Transverse colon (tissue), 4 donors: ENCODE measurements around the gene BICDL1. TPM values are rescaled to one million over a fixed set of nuclear protein-coding genes. Genes with fewer than 3 reads are reported as not detected.

Experiments
- DNase-seq: peaks from one replicate; pipeline ENCODE4 v3.0.0-alpha.2; 2019
- H3K27ac ChIP-seq, 4 donors: fragments of 200-600 bp; sonication (generic); 2 replicates each; pipeline ENCODE4 v1.5.1; 2016 to 2018; ENCODE audit warnings: inconsistent platforms in 4 of 4
- H3K27me3 ChIP-seq: fragments of 200-600 bp; sonication (generic); 2 replicates; pipeline ENCODE4 v1.5.1; 2017; ENCODE audit warnings: inconsistent platforms
- H3K36me3 ChIP-seq, 4 donors: fragments of 200-600 bp; sonication (generic); 2 replicates each; pipeline ENCODE4 v1.5.1; 2017 to 2019; ENCODE audit warnings: inconsistent platforms in 4 of 4
- H3K4me1 ChIP-seq, 4 donors: fragments of 200-600 bp; sonication (generic); 2 replicates each; pipeline ENCODE4 v1.5.1; 2017 to 2020; ENCODE audit warnings: inconsistent platforms in 4 of 4
- H3K4me3 ChIP-seq, 4 donors: fragments of 200-600 bp; sonication (generic); 1 replicate in 1 of 4; 2 replicates in 3 of 4; pipeline versions ENCODE4 v1.5.1 to v1.6.1; 2017 to 2019; ENCODE audit warnings: inconsistent platforms in 4 of 4
- H3K9me3 ChIP-seq, 2 donors: fragments of 200-600 bp; sonication (generic); 2 replicates each; pipeline ENCODE4 v1.5.1; 2017 to 2019; ENCODE audit warnings: inconsistent platforms in 2 of 2
- EP300 ChIP-seq: sonication (generic); formaldehyde crosslinking; IDR thresholded peaks from one replicate; pipeline ENCODE4 v1.6.1; 2017; ENCODE audit warnings: antibody characterized with exemption, low read depth
- POLR2A ChIP-seq: fragments of 450-650 bp; IDR thresholded peaks from one replicate; pipeline ENCODE4 v1.6.1; 2016; ENCODE audit warnings: antibody characterized with exemption, mild to moderate bottlenecking, moderate library complexity
- POLR2AphosphoS5 ChIP-seq, 3 donors: sonication (generic); formaldehyde crosslinking; IDR thresholded peaks; one replicate each; pipeline ENCODE4 v1.6.1; 2016; ENCODE audit warnings: antibody characterized with exemption in 3 of 3
- WGBS, 2 donors: methylation state at CpG; one replicate each; pipeline ENCODE4 v1.1.5; 2018; ENCODE audit warnings: low coverage in 1 of 2; 5-methylcytosine and 5-hydroxymethylcytosine counted together
- in situ Hi-C, 4 donors: fragments of 200-750 bp; cut with MboI; loops; one replicate each; pipeline versions ENCODE4 v1.15.0 to v1.15.1; 2017; ENCODE audit warnings: low sequenced_read_pairs in 3 of 4, low pct_ligation_motif_present in 1 of 4, low pct_unique_long_range_greater_than_20kb in 1 of 4
- intact Hi-C: fragments of 100-400 bp; cut with DNase I; formaldehyde crosslinking; loops from one replicate; pipeline ENCODE4 v1.15.1; 2023; ENCODE audit warnings: low total_unique reads
- total RNA-seq, 4 donors: library from RNA; depleted of rRNA; stranded (reverse); fragments of >200 nt; gene quantifications; one replicate each; pipeline ENCODE4 v1.1.0, GENCODE V29; 2016
- TF ChIP-seq, protein P1 (sequence below), 5 experiments: fragments of 200-600 bp in 3 of 5; fragments of 450-650 bp in 2 of 5; sonication (generic) in 3 of 5; IDR thresholded peaks; 1 replicate in 2 of 5; 2 replicates in 3 of 5; pipeline ENCODE4 v1.5.1; 2016 to 2017; ENCODE audit warnings: antibody characterized with exemption in 5 of 5, inconsistent platforms in 3 of 5, mild to moderate bottlenecking in 2 of 5, moderate library complexity in 1 of 5

Gene BICDL1
- total RNA-seq, 4 donors from 2014 or later, result 3.2 to 19.5 (median 6.9) TPM

DNA sequence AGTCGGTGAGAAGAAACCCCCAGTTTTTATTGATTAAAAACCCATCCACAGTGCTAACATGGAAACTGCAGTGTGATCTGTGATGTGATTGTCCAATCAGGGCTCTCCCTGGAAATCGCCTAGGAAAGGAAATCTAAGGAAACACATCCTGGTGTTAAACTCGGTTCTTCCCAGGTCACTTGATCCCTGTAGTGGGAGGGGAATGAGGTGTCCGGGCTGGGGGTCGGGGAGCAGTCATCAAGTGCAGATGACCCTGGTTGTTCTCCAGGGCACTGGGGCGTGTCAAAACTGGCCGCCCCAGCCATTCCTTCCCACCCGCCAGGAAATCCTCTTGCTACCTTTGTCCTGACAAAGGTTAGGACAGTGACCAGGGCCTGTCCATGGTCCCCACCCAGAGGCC lies 106.7 kb downstream of the BICDL1 start:
- in situ Hi-C loops, result no loop called here
- no peak overlapping the region for H3K4me3 ChIP-seq
- no peaks in the 10 kb centered on the region for H3K9me3 ChIP-seq
- 80 to 84% methylated on average over 1 to 8 of the region's 8 CpGs for WGBS, 2 donors
- H3K27ac ChIP-seq, result no peak overlapping the region
- DNase-seq, result no peak
- no peaks in the 10 kb centered on the region for H3K27me3 ChIP-seq
- intact Hi-C loops, result no loop called here
- H3K4me1 ChIP-seq, result peaks cover 3 to 8% (median 6%) of the 10 kb centered on the region in 4 donors
- peaks cover 0 to 15% (median 7%) of the 10 kb centered on the region in 4 donors for H3K36me3 ChIP-seq
- no peak for TF ChIP-seq POLR2A
- TF ChIP-seq, protein P1, sequence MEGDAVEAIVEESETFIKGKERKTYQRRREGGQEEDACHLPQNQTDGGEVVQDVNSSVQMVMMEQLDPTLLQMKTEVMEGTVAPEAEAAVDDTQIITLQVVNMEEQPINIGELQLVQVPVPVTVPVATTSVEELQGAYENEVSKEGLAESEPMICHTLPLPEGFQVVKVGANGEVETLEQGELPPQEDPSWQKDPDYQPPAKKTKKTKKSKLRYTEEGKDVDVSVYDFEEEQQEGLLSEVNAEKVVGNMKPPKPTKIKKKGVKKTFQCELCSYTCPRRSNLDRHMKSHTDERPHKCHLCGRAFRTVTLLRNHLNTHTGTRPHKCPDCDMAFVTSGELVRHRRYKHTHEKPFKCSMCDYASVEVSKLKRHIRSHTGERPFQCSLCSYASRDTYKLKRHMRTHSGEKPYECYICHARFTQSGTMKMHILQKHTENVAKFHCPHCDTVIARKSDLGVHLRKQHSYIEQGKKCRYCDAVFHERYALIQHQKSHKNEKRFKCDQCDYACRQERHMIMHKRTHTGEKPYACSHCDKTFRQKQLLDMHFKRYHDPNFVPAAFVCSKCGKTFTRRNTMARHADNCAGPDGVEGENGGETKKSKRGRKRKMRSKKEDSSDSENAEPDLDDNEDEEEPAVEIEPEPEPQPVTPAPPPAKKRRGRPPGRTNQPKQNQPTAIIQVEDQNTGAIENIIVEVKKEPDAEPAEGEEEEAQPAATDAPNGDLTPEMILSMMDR (IDR thresholded peaks at IDR 0.05), result no peak
- no peak for TF ChIP-seq POLR2AphosphoS5 (IDR thresholded peaks at IDR 0.05)

DNA sequence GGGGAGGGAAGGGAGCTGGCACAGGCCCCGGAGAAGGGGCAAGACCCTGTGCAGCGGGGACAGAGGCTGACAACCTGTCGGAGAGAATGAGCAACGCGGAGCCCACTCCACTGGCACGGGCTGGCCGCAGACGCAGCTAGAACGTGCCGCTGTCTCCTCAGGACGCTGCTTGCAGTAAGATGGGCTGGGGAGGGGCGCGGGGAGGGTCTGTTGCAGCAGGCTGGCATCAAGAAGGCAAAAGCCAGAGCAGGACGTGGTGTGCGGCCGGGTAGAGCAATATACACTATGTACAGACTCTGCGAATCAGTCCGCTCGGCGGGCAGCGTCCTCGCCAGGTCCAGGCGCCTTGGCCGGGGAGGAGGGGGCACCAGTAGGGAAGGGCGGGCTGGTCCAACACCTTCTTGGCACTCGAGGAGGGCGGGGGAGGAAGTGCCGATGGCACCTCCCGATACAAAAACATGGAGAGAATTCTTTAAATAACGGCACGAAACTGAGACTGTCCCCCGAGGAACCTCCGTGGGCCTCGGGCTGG lies 107.7 kb downstream of the BICDL1 start:
- in situ Hi-C loops, result no loop called here

DNA sequence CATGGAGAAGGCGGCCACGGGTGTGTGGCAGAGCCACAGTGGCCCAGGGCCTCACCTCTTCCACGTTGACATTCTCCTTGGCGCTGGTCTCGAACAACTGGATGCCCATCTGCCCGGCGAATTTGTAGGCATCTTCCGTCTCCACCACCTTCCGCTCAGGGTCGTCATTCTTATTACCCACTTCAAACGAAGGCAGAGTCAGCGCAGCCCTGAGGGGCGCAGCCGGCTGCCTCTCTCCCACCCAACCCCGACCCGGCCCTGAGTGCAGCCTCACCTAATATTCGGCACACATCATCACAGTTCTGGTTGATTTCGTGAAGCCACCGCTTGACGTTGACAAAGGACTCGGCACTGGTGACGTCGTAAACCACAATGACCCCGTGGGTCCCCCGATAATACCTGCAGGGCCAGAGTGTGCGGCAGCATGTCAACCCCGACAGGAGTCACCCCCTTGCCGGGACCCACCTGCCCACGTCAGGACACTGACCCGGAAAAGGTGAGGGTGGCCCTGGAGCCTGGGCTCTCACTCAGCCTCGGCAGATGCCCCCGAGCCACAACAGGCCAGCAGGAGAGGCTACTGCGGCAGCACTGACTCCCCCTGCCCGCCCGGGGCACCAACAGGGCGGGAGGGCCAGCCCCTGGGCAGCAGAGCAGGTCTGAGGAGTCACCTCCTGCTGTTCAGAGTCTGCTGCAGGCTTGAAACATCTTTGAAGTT lies 109.9 kb downstream of the BICDL1 start:
- Histone ChIP-seq H3K9me3 (no peaks in the 10 kb centered on the region), H3K4me3 (no peak overlapping the region), H3K4me1 (peaks cover 17 to 27% (median 22%) of the 10 kb centered on the region in 4 donors), H3K36me3 (peaks cover 0 to 21% (median 10%) of the 10 kb centered on the region in 4 donors), H3K27ac (no peak overlapping the region), H3K27me3 (no peaks in the 10 kb centered on the region)
- in situ Hi-C loops (no loop called here), intact Hi-C loops (no loop called here)
- TF ChIP-seq, protein P1 (IDR thresholded peaks at IDR 0.05), result no peak
- DNase-seq, result no peak
- WGBS, 2 donors, result 92% methylated on average over 36 of the region's 36 CpGs; no CpG with 5 or more reads in 1 of the 2 donors

More for the DNA sequence above, 107.7 kb downstream of the BICDL1 start:
- H3K36me3 ChIP-seq, result peaks cover 0 to 15% (median 7%) of the 10 kb centered on the region in 4 donors
- intact Hi-C loops, result no loop called here
- H3K9me3 ChIP-seq, result no peaks in the 10 kb centered on the region
- no peak overlapping the region for H3K27ac ChIP-seq
- TF ChIP-seq, protein P1 (IDR thresholded peaks at IDR 0.05), result no peak
- TF ChIP-seq EP300, result no peak
- DNase-seq, result no peak
- H3K27me3 ChIP-seq, result no peaks in the 10 kb centered on the region
- H3K4me3 ChIP-seq, result no peak overlapping the region
- H3K4me1 ChIP-seq, result peaks cover 12 to 18% (median 14%) of the 10 kb centered on the region in 4 donors
- WGBS, 2 donors, result 90 to 95% methylated on average over 7 to 34 of the region's 34 CpGs

DNA sequence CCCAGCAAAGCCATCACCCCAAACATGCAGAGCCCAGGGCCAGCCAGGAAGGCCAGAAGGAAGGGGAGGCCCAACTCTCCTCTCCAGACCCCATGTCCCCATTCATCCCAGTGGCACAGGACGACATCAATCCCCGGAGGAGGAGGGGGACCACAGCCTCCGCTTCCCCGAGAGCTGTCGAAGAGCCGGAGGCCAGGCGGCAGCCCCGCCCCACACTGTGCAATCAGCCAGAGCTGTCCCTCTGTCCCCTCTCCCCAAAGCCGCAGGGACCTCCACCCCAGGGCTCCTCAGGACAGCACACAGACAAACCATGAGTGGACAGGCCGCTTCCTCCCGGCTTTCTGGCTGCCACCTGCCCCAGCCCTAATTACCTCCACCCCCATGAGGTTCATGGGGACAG lies 110.7 kb downstream of the BICDL1 start:
- H3K4me1 ChIP-seq, result peaks cover 17 to 28% (median 22%) of the 10 kb centered on the region in 4 donors
- H3K27ac ChIP-seq, result no peak overlapping the region
- 93% methylated on average over 11 of the region's 11 CpGs; no CpG with 5 or more reads in 1 of the 2 donors for WGBS, 2 donors
- intact Hi-C loops, result no loop called here
- no peaks in the 10 kb centered on the region for H3K27me3 ChIP-seq
- H3K4me3 ChIP-seq, result no peak overlapping the region
- H3K36me3 ChIP-seq, result peaks cover 0 to 21% (median 10%) of the 10 kb centered on the region in 4 donors
- in situ Hi-C loops, result no loop called here
- DNase-seq, result no peak
- no peaks in the 10 kb centered on the region for H3K9me3 ChIP-seq
- TF ChIP-seq POLR2A (no peak), POLR2AphosphoS5 (IDR thresholded peaks at IDR 0.05) (no peak), EP300 (no peak)
- TF ChIP-seq, protein P1 (IDR thresholded peaks at IDR 0.05), result no peak
